ENCODE results near the gene SLIT1.
"Not testable (repeated sequence)": the region's sequence is repeated elsewhere in the genome, so short reads cannot be mapped to it uniquely, and the experiment has no call there.

The SLIT1 gene

GRCh38 chr10:97083228-97083829 lies 102.4 kb downstream of the SLIT1 start:
- Histone ChIP-seq H3K4me3 (ENCODE audit: severe bottlenecking) (no peak overlapping the region), H3K27me3 (ENCODE audit: insufficient read depth, poor library complexity, severe bottlenecking) (no peaks in the 10 kb centered on the region), H3K27ac (ENCODE audit: poor library complexity, severe bottlenecking) (no peak overlapping the region), H3K36me3 (ENCODE audit: low read depth) (no peaks in the 10 kb centered on the region), H3K4me1 (ENCODE audit: insufficient read depth, poor library complexity, severe bottlenecking) (no peaks in the 10 kb centered on the region), H3K9me3 (ENCODE audit: severe bottlenecking) (no peaks in the 10 kb centered on the region)
- ATAC-seq (ENCODE audit: low read depth), result peak; percentile 35; the same call in 1 of the 3 replicates
- no peak for TF ChIP-seq CTCF (IDR thresholded peaks at IDR 0.05; ENCODE audit: poor library complexity, severe bottlenecking)
- no peak for DNase-seq (ENCODE audit: low spot score)

GRCh38 chr10:97082575-97082974 lies 103.2 kb downstream of the SLIT1 start:
- not testable (repeated sequence) for H3K9me3 ChIP-seq (ENCODE audit: severe bottlenecking); H3K36me3 ChIP-seq (ENCODE audit: low read depth); H3K4me3 ChIP-seq (ENCODE audit: severe bottlenecking); H3K4me1 ChIP-seq (ENCODE audit: insufficient read depth, poor library complexity, severe bottlenecking); DNase-seq (ENCODE audit: low spot score); ATAC-seq (ENCODE audit: low read depth); H3K27ac ChIP-seq (ENCODE audit: poor library complexity, severe bottlenecking); H3K27me3 ChIP-seq (ENCODE audit: insufficient read depth, poor library complexity, severe bottlenecking)

- Histone ChIP-seq H3K9me3 (ENCODE audit: severe bottlenecking) (no peaks in the 10 kb centered on the region), H3K27me3 (ENCODE audit: insufficient read depth, poor library complexity, severe bottlenecking) (no peaks in the 10 kb centered on the region), H3K27ac (ENCODE audit: poor library complexity, severe bottlenecking) (no peak overlapping the region), H3K36me3 (ENCODE audit: low read depth) (no peaks in the 10 kb centered on the region), H3K4me1 (ENCODE audit: insufficient read depth, poor library complexity, severe bottlenecking) (no peaks in the 10 kb centered on the region), H3K4me3 (ENCODE audit: severe bottlenecking) (no peak overlapping the region)
- ATAC-seq (ENCODE audit: low read depth), result peak; percentile 58; the same call in 2 of the 3 replicates
- peak; percentile 57 for TF ChIP-seq CTCF (IDR thresholded peaks at IDR 0.05; ENCODE audit: poor library complexity, severe bottlenecking)
- DNase-seq (ENCODE audit: low spot score), result no peak
Measured at GRCh38 chr10:97081621-97082235, 104.0 kb downstream of the SLIT1 start.

GRCh38 chr10:97080051-97080776 lies 105.5 kb downstream of the SLIT1 start:
- ATAC-seq (ENCODE audit: low read depth), result no peak

More at GRCh38 chr10:97080051-97080776, 105.5 kb downstream of the SLIT1 start:
- no peaks in the 10 kb centered on the region for H3K27me3 ChIP-seq (ENCODE audit: insufficient read depth, poor library complexity, severe bottlenecking)
- no peak for DNase-seq (ENCODE audit: low spot score)
- H3K4me1 ChIP-seq (ENCODE audit: insufficient read depth, poor library complexity, severe bottlenecking), result no peaks in the 10 kb centered on the region
- no peak overlapping the region for H3K4me3 ChIP-seq (ENCODE audit: severe bottlenecking)
- H3K27ac ChIP-seq (ENCODE audit: poor library complexity, severe bottlenecking), result no peak overlapping the region
- no peaks in the 10 kb centered on the region for H3K9me3 ChIP-seq (ENCODE audit: severe bottlenecking)
- no peaks in the 10 kb centered on the region for H3K36me3 ChIP-seq (ENCODE audit: low read depth)
- no peak for TF ChIP-seq CTCF (IDR thresholded peaks at IDR 0.05; ENCODE audit: poor library complexity, severe bottlenecking)

All from RWPE2 (cell line).